CD4-positive, alpha-beta T cell treated with Interleukin-1 beta for 1 hour (primary cell): Measurements from ENCODE around the gene ZNF90.
"Not testable (repeated sequence)": the region's sequence is repeated elsewhere in the genome, so short reads cannot be mapped to it uniquely, and the experiment has no call there.

ENCODE experiments used
- DNase-seq, 2 donors: peaks; one replicate each; pipeline ENCODE4 v3.0.0-alpha.2; 2020 to 2022

Gene ZNF90

GRCh38 chr19:20077791-20078463, at the start of gene ZNF90:
Gene ZNF90 (plus strand): TSS chr19:20078000. CDS start chr19:20078133, 133 bp downstream.
- peak; percentile 90 to 91 for DNase-seq

DNA sequence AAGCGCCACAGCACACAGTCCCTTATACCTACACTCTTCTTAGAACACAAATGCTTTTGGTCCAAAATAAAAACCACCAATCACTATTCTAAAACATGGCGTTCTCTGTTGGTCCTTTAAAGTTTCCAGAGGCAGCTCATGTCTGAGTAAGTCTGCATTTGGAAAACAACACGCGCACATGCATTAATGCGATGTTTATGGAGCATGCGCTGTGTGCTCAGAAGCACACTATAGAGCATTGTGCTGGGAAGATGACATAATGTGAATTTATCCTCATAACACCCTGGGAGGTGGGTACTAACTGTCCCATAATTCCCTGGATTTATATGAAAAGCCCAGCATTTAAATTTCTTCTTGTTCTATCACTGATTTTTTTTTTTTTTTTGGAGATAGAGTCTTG, 49.2 kb upstream of the ZNF90 start:
- DNase-seq, result no peak

GRCh38 chr19:20035935-20036334, 41.9 kb upstream of the ZNF90 start:
- no peak for DNase-seq

GRCh38 chr19:20038358-20039202, 39.2 kb upstream of the ZNF90 start:
- DNase-seq, result no peak

DNA sequence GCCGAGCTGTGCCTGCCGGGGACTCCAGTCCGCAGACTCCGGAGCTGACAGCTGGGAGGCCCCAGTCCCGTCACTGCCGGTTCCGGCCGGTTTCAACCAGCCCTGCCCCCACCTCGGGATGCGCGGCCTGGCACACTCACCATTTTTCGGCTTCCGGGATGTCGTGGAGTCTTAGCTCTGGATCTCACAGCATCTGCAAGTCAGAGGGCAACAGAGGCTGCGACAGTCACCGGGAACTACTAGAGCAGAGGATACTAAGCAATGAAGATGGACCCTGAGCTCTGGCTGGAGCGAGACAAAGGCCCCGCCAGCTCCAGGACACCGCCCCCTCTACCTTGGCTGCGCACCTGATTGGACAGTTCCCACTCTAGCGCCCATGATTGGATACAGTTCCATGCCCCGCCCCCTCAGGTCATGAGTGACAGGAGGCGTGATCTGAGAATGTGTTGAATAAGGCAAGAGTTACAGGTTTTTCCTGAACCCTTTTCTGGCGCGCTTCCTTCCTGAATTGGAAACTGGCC, 38.5 kb upstream of the ZNF90 start, which contains the start of gene ZNF682:
Gene ZNF682 (minus strand): TSS at position 303 of the 521 bp plus-strand sequence. CDS start 160 bp downstream, at position 143.
- DNase-seq, result peak; percentile 94 to 96

DNA sequence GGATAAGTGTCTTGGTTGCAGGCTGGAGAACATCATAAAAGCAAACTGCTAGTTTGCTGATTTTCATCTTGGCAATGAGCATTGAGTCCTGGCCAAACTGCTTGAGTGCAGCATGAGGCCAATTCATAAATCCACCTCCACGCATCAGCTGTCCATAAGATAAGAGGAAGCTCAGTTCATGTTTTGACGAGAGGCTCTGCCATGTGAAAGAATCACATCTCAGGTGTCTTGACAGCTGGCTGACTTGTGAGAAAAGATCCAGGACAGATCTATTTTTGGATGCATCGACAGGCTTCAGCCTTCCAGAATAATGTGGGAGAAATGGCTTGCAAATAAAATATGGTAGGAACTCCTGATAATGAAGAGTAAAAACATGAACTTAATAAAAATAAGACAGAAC, 33.1 kb upstream of the ZNF90 start:
- DNase-seq, result no peak

DNA sequence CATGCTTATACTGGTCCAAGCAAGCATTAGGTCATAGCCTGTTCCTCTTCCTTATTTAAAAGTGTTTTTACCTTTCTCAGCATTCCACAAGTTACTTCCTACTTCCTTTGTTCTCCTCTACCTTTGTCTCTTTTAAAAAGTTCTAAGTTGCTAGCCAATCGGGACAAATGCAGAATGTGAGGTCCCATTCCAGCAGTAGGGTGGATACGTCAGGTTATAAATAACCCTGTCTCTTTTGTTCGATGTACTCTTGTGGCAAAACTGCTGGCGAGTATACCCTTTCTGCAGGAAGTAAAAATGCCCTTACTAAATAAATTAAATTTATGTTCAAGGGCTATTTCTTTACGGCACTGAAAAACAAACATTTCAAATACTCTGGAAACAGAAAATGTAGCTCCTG, 32.1 kb upstream of the ZNF90 start:
- DNase-seq, result not testable (repeated sequence)

- DNase-seq, result peak; percentile 66 to 71
Measured at GRCh38 chr19:20051841-20052768, 25.7 kb upstream of the ZNF90 start.

GRCh38 chr19:20058738-20059137, 19.1 kb upstream of the ZNF90 start:
- DNase-seq, result not testable (repeated sequence)

GRCh38 chr19:20060282-20060681, 17.5 kb upstream of the ZNF90 start:
- no peak for DNase-seq

DNA sequence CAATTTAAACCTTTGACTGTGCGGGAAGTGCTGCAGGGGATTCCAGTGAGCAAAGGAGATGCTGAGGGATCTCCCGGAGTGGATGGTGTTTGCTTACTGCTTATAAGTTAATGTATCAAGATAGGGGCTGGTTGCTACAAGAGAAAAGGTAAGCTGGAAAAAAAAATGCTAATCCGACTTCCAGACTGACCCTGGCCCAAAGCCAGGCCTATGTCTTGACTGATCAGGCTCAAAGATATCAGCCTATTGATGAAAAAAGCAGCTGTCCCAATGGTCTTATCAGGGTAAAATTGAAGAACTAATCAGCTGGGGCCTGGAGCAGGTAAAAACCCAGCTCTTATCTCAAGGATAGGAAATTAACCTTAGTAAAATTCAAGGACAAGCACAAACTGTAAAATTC, 10.9 kb upstream of the ZNF90 start:
- no peak for DNase-seq

DNA sequence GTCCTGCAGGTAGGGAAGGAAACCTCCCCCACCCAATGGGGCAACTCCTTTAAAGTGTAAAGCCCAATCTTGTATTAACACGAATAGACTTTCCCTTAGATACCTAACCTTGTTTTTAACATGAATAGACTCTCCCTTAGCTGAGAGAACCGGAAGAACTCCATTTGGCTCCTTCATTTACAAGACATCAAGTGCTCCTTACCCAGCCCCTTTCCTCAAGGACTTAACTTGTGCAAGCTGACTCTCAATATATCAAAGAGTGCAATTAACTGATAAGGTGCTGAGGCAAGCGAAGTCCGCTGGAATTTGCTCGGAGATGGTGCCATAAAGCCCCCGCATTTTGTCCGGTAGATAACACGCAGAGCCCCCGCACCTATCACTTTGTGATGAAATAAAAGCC, 9.9 kb upstream of the ZNF90 start:
- no peak for DNase-seq

- DNase-seq, result not testable (repeated sequence)
Measured at GRCh38 chr19:20068559-20068958, 9.2 kb upstream of the ZNF90 start.

GRCh38 chr19:20070691-20071090, 7.1 kb upstream of the ZNF90 start:
- DNase-seq, result no peak

GRCh38 chr19:20072936-20073335, 4.9 kb upstream of the ZNF90 start:
- no peak for DNase-seq

DNA sequence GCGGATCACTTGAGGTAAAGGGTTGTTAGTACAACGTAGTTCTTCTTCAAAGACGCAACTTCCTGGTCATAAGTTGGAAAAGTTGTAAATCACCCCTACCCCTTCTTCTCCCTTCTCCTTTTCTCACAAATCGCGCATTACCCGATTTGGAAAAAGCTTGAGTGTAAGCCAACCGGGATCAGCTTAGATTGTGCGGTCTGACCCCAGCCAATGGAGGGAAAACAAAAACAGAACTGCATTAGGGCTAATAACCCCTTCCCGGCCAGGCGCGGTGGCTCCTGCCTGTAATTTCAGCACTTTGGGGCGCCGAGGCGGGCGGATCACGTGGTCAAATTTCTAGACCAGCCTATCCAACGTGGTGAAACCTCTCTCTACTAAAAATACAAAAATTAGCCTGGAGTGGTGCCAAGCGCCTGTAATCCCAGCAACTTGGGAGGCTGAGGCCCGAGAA, 806 bp downstream of the ZNF90 start:
- DNase-seq, result no peak

- no peak for DNase-seq
Measured at GRCh38 chr19:20079476-20079875, 1.7 kb downstream of the ZNF90 start.

- no peak for DNase-seq
Measured at GRCh38 chr19:20080656-20081055, 2.9 kb downstream of the ZNF90 start.

GRCh38 chr19:20082232-20082833, 4.5 kb downstream of the ZNF90 start:
- not testable (repeated sequence) for DNase-seq

DNA sequence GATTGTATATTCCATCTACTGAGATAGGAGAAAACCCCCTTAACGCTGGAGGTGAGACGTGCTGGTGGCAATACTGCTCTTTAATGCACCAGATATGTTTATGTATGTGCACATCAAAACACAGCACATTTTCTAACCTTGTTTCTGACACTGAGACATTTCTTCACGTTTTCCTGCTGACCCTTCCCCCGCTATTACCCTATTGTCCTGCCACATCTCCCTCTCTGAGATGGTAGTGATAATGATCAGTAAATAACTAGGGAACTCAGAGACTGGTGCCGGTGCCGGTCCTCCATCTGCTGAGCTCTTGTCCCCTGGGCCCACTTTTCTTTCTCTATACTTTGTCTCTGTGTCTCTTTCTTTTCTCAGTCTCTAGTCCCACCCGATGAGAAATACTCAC, 5.1 kb downstream of the ZNF90 start:
- DNase-seq, result not testable (repeated sequence)

DNA sequence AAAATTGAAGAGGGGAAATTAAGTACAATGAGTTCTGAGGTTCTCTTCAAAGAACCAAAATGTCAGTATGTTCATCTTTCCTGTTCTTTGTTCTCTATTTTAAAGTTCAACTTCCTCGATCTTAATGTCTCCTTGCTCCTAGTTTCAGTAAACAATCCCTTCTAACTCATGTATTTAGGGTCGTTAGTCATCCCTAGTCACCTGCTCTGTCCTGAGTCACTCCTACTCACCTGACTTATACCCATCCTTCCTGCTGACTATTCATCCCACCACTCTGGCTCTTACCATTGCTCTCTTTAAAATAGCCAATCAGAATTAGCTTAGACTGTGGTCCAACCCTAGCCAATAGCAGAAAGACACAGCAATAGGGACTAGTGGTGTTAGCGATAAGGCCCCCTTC, 24.3 kb downstream of the ZNF90 start:
- no peak for DNase-seq

DNA sequence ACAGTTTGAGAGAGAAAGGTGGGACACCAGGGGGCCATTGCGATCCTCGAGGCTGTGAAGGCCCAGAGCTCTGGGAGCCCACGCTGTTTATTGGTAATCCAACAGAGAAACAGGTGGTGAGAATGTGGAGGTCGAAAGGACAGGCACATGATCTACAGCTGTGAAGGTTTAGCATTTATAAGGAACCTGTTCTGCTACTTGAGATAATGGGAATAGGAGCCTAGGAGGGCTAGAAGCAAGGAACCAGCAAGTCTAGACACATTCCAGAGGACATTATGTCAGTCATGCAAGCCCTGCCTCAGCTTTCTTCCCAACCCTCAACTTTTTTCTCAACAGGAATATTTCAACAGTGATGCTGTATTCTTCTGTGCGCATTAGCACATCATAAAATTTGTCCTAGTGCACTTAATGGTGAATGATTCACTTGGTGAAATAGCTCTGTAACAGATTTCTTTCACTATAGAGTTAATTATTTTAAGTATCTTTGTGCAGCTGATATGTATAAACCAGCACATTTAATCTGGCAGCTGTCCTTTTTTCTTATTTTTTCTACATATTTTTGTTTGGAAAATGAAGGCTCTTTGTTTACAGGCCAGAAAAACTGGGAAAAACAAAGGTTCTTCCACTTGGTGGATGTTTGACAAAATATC, 25.4 kb downstream of the ZNF90 start:
- no peak for DNase-seq
